ENCODE data around the gene SLC24A3.
"Not testable (repeated sequence)": the region's sequence is repeated elsewhere in the genome, so short reads cannot be mapped to it uniquely, and the experiment has no call there.

SLC24A3 gene

DNA sequence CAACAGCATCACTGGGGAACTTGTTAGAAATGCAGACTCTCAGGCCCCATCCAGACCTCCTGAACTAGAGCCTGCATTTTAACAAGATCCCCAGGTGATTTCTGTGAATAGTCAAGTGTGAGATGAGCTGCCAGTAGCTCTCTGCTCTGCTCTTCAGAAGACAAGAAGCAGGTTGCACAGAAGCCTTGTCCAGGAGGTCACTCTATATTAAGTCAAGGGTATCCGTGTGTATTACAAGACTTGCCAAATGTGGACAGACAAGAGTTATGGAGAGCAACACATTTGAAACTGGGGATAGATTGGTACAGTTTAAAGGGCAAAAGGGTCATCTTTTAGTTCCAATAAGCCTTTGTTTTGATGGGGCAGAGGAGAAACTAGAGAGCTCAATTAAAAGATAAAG lies 522.4 kb downstream of the SLC24A3 start:
- no peak for DNase-seq

- no peak for DNase-seq
Measured at GRCh38 chr20:19735446-19735845, 523.0 kb downstream of the SLC24A3 start.

DNA sequence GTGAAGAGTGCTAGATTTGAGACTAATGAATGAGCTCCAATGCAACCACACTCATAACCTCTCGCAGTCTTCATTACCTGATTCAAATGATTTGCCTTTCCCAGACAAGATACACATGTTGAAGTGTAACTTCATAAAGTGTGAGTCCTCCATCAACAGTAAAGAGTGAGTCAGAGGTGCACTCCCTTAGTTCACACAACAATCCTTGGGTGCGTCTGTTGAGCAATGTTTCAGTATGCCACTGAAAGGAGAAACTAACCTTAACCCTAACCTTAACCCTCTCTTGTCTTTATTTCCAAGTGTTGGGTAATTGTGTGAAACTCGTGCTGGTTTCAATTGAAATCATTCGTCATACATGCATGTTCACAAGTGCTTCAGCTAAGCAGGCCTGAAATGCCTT lies 524.6 kb downstream of the SLC24A3 start:
- no peak for DNase-seq

DNA sequence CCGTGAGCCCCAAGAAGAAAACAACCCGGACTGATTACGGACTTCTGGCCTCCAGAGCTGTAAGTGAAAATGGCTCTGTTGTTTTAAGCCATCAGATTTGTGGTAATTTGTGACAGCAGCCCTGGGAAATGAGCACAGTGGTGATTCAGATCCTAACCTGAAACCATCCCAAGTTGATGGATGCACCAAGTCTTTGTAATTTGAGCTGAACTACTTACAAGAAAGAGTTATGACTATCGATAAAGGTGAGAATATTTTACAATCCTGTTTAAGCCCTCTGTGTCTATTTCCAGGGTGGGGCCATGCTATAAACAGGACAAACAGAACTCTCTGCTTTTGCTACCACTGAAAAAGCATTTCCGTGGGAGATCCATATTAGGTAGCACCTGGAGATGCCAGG lies 526.5 kb downstream of the SLC24A3 start:
- no peak for DNase-seq

GRCh38 chr20:19739351-19739750 lies 526.9 kb downstream of the SLC24A3 start:
- DNase-seq = no peak

GRCh38 chr20:19740512-19740911 lies 528.1 kb downstream of the SLC24A3 start:
- no peak for DNase-seq

GRCh38 chr20:19741924-19742323 lies 529.5 kb downstream of the SLC24A3 start:
- no peak for DNase-seq

DNA sequence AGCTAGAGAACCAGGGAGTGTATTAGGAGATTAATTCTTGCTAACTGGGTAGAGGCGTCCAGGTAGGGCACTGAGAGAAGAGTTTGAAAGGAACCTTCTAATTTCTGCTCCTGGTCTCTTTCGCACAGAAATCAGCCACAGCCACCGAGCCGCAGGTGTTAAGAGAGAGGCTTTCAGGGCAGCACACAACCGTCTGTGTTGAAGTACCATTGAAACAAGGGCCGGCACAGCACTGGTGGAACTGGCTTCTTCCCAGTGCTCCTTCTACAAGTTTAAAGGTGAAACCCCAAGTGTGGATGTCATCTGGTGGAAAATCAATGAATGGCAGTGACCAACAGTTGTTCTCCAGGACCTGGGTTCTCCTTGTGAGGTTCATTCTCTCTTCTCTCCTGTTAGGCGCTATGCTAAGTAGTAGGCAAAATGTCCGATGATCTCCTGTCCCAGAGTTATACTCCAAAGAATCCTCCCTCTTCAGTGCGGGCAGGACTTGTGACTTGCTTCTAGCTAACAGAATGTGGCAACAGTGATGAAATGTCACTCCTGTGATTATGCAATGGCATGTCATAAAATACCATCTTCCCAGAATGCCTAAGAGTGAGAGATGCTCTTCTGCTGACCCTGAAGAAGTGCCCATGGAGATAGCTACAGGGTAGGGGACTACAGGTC lies 530.7 kb downstream of the SLC24A3 start:
- no peak for DNase-seq

DNA sequence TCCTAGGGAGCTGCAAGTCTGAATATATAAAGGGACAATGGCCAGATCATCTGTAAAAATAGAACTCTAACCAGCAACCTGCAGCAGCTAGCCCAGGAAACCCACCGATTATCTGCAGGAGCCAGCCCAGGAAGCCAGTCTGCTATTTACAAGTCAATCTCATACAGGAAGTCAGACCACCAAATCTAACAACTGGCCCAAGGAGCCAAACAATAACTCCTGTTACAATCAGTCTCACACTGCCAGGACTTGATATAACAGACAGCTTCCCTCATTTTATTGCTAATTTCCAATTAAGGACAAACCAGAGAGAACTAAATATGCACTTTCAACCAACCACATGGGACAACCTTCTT lies 531.2 kb downstream of the SLC24A3 start:
- no peak for DNase-seq

- DNase-seq = no peak
Measured at GRCh38 chr20:19745106-19745505, 532.7 kb downstream of the SLC24A3 start.

DNA sequence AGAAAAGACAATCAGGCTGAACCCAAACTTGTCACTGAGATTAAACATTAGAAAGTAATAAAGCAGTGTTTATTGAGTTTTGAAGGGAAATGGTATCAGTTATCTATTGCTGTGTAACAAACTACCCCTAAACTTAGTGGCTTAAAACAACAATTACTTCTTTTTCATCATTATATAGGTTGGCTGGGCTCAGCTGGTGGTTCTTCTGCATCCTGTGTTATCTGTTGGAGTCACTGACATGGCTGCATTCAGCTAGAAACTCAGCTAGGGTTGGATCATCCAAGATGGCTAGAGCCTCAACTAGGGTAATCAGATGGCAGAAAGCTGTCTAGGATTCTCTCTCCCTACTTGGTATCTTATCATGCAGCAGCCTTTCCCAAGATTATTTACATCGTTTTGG lies 533.1 kb downstream of the SLC24A3 start:
- no peak for DNase-seq

DNA sequence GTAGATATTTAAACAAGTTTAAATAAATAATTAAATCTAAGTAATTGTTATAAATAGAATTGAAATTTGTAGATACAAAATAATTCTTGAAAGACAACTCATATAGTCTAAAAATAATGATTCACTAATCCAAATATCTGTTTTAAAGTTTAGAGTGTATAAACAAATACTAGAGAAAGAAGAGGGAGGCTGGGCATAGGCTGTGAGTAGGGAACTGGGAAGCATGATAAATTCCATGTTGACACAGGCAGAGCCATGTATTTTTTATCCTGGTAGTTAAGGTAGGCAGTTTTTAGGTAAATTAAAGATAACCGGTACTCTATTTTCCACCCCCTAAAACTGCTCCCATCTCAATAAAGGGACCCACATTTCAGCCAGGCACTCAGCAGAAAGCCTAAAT lies 534.0 kb downstream of the SLC24A3 start:
- no peak for DNase-seq

DNA sequence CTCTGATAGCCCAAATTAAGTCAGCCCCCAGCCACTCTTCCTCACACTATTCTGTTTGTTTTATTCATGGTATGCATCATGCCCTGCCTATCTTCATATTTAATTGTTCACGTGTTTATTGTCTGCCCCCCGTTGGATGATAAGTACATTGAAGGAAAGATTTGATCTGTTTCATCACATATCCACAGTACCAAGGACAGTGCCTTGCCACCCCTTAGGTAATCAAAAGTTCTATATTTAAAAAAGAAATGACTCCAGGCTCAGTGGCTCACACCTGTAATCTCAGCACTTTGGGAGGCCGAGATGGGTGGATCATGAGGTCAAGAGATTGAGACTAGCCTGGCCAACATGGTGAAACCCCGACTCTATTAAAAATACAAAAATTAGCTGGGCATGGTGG lies 535.5 kb downstream of the SLC24A3 start:
- DNase-seq = no peak

GRCh38 chr20:19748681-19749080 lies 536.2 kb downstream of the SLC24A3 start:
- DNase-seq = no peak

GRCh38 chr20:19749618-19750071 lies 537.2 kb downstream of the SLC24A3 start:
- DNase-seq = no peak

- no peak for DNase-seq
Measured at GRCh38 chr20:19750101-19750606, 537.7 kb downstream of the SLC24A3 start.

- no peak for DNase-seq
Measured at GRCh38 chr20:19750907-19751636, 538.6 kb downstream of the SLC24A3 start.

DNA sequence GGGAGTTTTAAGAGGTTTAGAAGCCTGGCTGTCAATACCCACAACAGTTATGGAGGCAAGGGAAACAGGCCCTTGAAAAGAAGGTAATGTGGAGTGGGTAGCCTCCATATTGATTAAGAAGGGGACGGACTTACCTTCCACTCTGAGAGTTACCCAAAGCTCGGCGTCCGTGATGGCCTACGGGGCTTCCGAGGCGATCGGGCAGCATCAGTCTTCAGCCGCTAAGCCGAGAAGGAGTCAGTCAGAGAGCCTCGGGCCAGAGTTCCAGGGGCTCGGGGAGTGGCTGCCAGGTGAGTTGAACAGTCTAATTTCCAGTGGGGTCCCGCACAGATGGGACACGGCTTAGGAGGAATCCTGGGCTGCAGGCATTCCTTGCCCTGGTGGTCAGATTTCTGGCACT lies 541.8 kb downstream of the SLC24A3 start:
- not testable (repeated sequence) for DNase-seq

- DNase-seq = no peak
Measured at GRCh38 chr20:19756761-19757486, 544.5 kb downstream of the SLC24A3 start.

DNA sequence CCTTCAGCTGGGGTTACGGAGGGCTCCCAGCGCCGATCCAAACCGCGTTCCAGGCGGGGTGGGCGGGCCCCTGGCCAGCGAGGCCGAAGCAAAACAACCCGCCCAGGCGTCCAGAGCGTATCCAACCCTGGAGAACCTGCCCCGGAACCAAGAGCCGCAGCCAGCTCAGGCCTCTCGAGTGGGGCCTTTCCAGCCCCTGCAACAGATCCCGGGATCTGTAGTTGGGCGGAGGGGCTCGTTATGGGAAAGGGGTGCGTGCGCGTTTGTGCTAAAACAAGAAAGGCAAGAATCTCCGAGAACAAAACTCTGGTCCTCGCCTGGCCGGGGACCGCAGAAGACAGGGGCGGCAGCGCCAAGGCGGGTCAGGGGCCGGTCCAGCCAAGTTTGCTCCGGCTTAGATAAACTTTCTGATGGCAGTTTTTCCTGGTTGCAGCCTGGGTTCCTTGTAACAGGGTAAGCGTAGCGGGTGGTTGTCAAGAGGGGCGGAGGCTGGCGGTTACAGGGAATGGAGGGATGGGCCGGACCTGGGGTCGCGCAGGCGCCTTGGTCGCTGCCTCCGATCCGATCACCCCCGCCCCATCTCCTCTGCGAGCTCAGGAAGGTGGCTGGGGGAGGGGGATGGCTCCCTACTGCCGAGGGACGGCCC lies 545.2 kb downstream of the SLC24A3 start:
- no peak for DNase-seq

GRCh38 chr20:19758133-19758500 lies 545.7 kb downstream of the SLC24A3 start, which contains the start of gene RIN2:
RIN2 (plus strand) TSS chr20:19758258; CDS start chr20:19889602, 131,344 bp downstream.
- DNase-seq = no peak

DNA sequence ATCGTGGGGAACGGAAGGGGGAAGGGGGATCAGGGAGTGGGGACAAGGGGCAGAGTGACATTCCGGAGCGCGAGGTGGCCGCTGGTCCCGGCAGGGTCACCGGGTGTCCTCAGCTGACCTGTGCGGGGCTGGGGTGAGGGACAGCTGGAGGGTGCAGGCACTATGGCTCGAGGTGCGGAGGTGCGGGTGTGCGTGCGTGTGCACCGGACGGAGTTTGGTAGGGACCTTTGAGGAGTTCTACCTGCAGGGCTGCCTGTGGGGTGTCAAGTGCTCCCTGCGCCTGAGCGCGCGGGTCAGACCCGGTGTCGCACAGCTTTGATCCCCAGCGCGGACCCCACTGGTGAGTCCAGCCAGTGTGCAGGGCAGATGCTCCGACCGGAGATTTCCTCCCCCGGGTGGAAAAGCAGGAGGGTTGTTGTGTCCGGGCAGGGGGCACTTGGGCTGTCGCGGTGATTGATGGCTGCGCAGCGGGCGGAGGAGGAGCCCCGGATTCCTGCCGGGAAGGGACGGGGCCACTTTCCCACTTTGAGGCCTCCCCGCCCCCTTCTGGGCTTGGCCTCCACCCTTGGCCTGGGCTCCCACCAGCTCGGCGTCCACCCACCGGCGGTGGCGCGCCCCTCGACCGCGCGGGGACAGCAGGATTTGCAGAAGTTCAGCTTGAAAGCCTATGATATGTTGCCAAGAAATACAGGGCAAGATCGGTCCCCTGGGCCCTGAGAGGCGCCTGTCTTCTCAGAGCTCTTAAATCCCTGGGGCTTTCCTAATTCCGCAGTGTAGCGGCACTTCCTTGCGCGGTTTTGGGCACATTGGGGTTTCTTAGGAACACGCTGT lies 546.3 kb downstream of the SLC24A3 start:
- no peak for DNase-seq
